Activated naive CD8-positive, alpha-beta T cell treated with anti-CD3 and anti-CD28 coated beads, Interleukin-2, amount 50 U/mL, for 24 hours (primary cell): Measurements from ENCODE around the gene DOK4.

Experiments used
- ATAC-seq: fragments of 150-1000 bp; cut with Tn5 transposase; one replicate; pipeline ENCODE4 v1.10.0; 2021
- DNase-seq: peaks from one replicate; pipeline ENCODE4 v3.0.0; 2021
- H3K27ac Mint-ChIP-seq: one replicate; pipeline ENCODE4 v1.8.0; 2021; ENCODE audit warnings: mild to moderate bottlenecking, mixed read lengths
- H3K27me3 Mint-ChIP-seq: one replicate; pipeline ENCODE4 v1.8.0; 2021; ENCODE audit warnings: mixed read lengths
- H3K36me3 Mint-ChIP-seq: one replicate; pipeline ENCODE4 v1.8.0; 2021; ENCODE audit warnings: low read depth, mixed read lengths
- H3K4me1 Mint-ChIP-seq: one replicate; pipeline ENCODE4 v1.8.0; 2021; ENCODE audit warnings: mixed read lengths
- H3K4me3 Mint-ChIP-seq: one replicate; pipeline ENCODE4 v1.8.0; 2021; ENCODE audit warnings: mild to moderate bottlenecking, moderate library complexity, mixed read lengths
- H3K9me3 Mint-ChIP-seq: one replicate; pipeline ENCODE4 v1.8.0; 2021; ENCODE audit warnings: mixed read lengths

DOK4 gene

GRCh38 chr16:57485916-57486857 lies at the start of gene DOK4:
DOK4 (minus strand) TSS chr16:57486493; CDS start chr16:57479507, 6,986 bp downstream.
- H3K9me3 Mint-ChIP-seq: no peaks in the 10 kb centered on the region
- H3K27ac Mint-ChIP-seq: no peak within 1 kb of the TSS
- no peaks in the 10 kb centered on the region for H3K27me3 Mint-ChIP-seq
- peak within 1 kb of the TSS; percentile 75 for H3K4me3 Mint-ChIP-seq
- H3K36me3 Mint-ChIP-seq: no peaks in the 10 kb centered on the region
- H3K4me1 Mint-ChIP-seq: peaks cover 20% of the 10 kb centered on the region
- peak; percentile 88 for DNase-seq
- peak; percentile 94 for ATAC-seq

- H3K9me3 Mint-ChIP-seq: no peaks in the 10 kb centered on the region
Observed at GRCh38 chr16:57535680-57536305, 49.5 kb upstream of the DOK4 start.

GRCh38 chr16:57534881-57535658 lies 48.8 kb upstream of the DOK4 start:
- H3K27ac Mint-ChIP-seq: peak overlapping the region; percentile 90
- no peak for DNase-seq
- peak overlapping the region; percentile 83 for H3K4me3 Mint-ChIP-seq
- no peak for ATAC-seq
- H3K27me3 Mint-ChIP-seq: no peaks in the 10 kb centered on the region
- H3K4me1 Mint-ChIP-seq: peaks cover 87% of the 10 kb centered on the region
- no peaks in the 10 kb centered on the region for H3K36me3 Mint-ChIP-seq
- H3K9me3 Mint-ChIP-seq: no peaks in the 10 kb centered on the region

More at GRCh38 chr16:57535680-57536305, 49.5 kb upstream of the DOK4 start:
- no peaks in the 10 kb centered on the region for H3K27me3 Mint-ChIP-seq
- H3K4me1 Mint-ChIP-seq: peaks cover 85% of the 10 kb centered on the region
- H3K36me3 Mint-ChIP-seq: no peaks in the 10 kb centered on the region
- DNase-seq (peak; percentile 95), ATAC-seq (peak; percentile 76)
- H3K27ac Mint-ChIP-seq: peak overlapping the region; percentile 90
- peak overlapping the region; percentile 83 for H3K4me3 Mint-ChIP-seq

DNA sequence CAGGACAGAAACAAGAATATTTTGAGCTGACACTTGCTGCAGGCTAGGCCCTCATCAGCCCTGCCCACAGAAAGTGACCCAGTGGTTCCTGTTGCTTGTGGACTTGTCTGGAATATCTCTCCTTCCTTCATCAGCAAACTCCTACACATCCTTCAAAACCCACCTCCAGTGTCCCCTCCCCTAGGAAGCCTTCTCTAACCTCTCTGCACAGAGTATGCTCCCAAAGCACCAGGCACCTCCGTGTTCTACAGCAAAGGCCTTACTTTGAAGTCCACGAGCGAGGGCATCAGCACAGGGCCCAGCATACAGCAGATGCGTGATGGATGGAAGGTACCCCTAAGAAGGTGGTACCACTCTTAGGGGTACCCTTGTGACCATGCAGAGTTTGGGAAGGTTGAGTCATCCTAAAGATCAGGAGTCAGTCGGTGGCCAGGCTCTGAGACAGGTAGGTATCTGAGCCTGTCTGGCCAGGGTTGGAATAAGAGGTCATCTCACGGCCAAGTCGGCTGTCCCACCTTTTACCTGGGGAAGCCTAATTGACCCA lies 48.1 kb upstream of the DOK4 start:
- Mint-ChIP-seq H3K9me3 (no peaks in the 10 kb centered on the region), H3K36me3 (peaks cover 3% of the 10 kb centered on the region), H3K27ac (peak overlapping the region; percentile 71), H3K4me3 (peak overlapping the region; percentile 83), H3K27me3 (no peaks in the 10 kb centered on the region), H3K4me1 (peaks cover 88% of the 10 kb centered on the region)
- ATAC-seq (no peak), DNase-seq (no peak)

DNA sequence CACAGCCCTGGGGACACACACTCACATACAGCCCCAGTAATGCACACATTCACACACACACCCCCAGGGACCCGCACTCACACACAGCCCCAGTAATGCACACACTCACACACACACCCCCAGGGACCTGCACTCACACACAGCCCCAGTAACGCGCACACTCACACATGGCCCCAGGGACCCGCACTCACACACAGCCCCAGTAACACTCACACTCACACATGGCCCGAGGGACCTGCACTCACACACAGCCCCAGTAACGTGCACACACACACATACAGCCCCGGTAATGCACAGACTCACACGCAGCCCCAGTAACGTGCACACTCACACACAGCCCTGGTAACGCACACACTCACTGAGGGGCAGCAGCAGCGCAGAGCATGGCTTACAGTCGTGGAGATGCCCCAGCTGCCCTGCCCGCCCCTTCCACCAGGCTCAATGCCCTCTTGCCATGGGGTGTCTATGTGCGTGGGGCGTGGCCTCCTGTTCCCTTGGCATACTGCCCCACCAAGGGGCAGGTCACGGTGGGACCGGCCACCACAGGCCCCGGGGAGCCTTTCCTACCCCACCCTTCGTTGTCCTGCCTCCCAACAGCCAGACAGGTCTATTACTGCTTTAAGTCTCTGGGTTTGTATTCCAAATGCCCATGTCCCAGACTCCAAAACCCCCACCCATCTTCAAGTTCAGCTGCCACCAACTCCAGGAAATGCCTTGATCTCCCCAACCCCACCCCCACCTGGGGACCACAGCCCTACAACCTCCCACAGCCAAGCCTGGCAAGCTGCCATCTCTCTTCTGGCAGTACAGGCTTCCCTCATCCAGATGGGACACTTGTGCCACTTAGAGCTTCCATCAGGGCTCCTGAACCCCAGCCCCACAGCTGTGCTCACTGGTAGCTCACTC lies 47.4 kb upstream of the DOK4 start:
- Mint-ChIP-seq H3K27me3 (no peaks in the 10 kb centered on the region), H3K4me1 (peaks cover 84% of the 10 kb centered on the region), H3K36me3 (peaks cover 3% of the 10 kb centered on the region), H3K27ac (peak overlapping the region; percentile 71), H3K4me3 (peak overlapping the region; percentile 83), H3K9me3 (no peaks in the 10 kb centered on the region)
- peak; percentile 29 for DNase-seq
- no peak for ATAC-seq

- no peaks in the 10 kb centered on the region for H3K27me3 Mint-ChIP-seq
- peaks cover 5% of the 10 kb centered on the region for H3K36me3 Mint-ChIP-seq
- H3K27ac Mint-ChIP-seq: peak overlapping the region; percentile 67
- no peak for ATAC-seq
- H3K4me1 Mint-ChIP-seq: peaks cover 69% of the 10 kb centered on the region
- H3K9me3 Mint-ChIP-seq: no peaks in the 10 kb centered on the region
- no peak for DNase-seq
- no peak overlapping the region for H3K4me3 Mint-ChIP-seq
Observed at GRCh38 chr16:57532266-57532625, 46.0 kb upstream of the DOK4 start.

- peak overlapping the region; percentile 16 for H3K4me3 Mint-ChIP-seq
- H3K36me3 Mint-ChIP-seq: peaks cover 5% of the 10 kb centered on the region
- H3K27ac Mint-ChIP-seq: peak overlapping the region; percentile 90
- no peaks in the 10 kb centered on the region for H3K9me3 Mint-ChIP-seq
- DNase-seq: no peak
- H3K27me3 Mint-ChIP-seq: no peaks in the 10 kb centered on the region
- peaks cover 65% of the 10 kb centered on the region for H3K4me1 Mint-ChIP-seq
- no peak for ATAC-seq
Observed at GRCh38 chr16:57531635-57532265, 45.5 kb upstream of the DOK4 start.

DNA sequence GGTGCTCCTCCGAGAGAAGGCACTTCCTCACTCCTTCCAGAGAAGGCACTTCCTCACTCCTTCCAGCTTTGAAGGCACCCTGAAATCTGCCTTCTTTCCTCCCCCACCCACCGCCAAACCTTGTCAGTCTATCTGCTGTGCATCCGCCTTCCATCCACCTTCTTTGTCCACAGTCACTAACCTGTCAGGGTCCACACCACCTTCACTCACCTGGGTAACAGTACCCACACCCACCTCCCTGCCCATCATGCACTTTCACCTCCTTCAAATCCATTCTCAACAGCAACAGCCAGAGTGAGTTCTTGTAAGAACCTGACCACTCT lies 44.9 kb upstream of the DOK4 start:
- Mint-ChIP-seq H3K27me3 (no peaks in the 10 kb centered on the region), H3K4me3 (peak overlapping the region; percentile 16), H3K9me3 (no peaks in the 10 kb centered on the region), H3K27ac (peak overlapping the region; percentile 90), H3K4me1 (peaks cover 64% of the 10 kb centered on the region), H3K36me3 (peaks cover 5% of the 10 kb centered on the region)
- ATAC-seq (no peak), DNase-seq (no peak)

- Mint-ChIP-seq H3K9me3 (no peaks in the 10 kb centered on the region), H3K4me3 (peak overlapping the region; percentile 64)
Observed at GRCh38 chr16:57530522-57531252, 44.4 kb upstream of the DOK4 start.

DNA sequence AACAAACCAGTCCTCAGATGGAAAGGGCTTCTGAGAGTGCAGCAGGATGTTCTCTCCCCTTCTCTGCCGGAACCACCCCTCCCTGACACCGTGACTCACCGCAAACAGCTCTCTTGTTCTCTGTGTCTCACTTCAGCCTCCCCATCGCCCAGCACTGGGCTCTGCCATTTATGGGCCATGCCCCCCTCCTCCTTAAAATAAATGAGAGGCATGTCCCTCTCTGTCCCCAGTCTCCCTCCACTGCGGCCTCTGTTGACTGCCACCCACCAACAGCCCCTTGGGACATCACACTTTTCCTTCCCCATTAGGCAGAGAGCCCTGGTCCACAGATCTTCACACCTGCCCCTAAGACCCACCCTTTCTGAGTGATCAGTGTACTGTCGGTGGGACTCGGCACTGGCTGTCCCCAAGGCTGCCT lies 43.8 kb upstream of the DOK4 start:
- H3K36me3 Mint-ChIP-seq: peaks cover 5% of the 10 kb centered on the region
- H3K27ac Mint-ChIP-seq: peak overlapping the region; percentile 90
- H3K4me3 Mint-ChIP-seq: peak overlapping the region; percentile 64
- H3K27me3 Mint-ChIP-seq: no peaks in the 10 kb centered on the region
- peaks cover 57% of the 10 kb centered on the region for H3K4me1 Mint-ChIP-seq
- DNase-seq (peak; percentile 75), ATAC-seq (peak; percentile 93)
- no peaks in the 10 kb centered on the region for H3K9me3 Mint-ChIP-seq

More at GRCh38 chr16:57530522-57531252, 44.4 kb upstream of the DOK4 start:
- ATAC-seq (no peak), DNase-seq (peak; percentile 13)
- no peaks in the 10 kb centered on the region for H3K27me3 Mint-ChIP-seq
- H3K27ac Mint-ChIP-seq: peak overlapping the region; percentile 90
- H3K4me1 Mint-ChIP-seq: peaks cover 63% of the 10 kb centered on the region
- H3K36me3 Mint-ChIP-seq: peaks cover 5% of the 10 kb centered on the region

GRCh38 chr16:57529391-57530103 lies 43.3 kb upstream of the DOK4 start:
- ATAC-seq: peak; percentile 7
- Mint-ChIP-seq H3K36me3 (peaks cover 5% of the 10 kb centered on the region), H3K27ac (peak overlapping the region; percentile 90), H3K4me1 (peaks cover 52% of the 10 kb centered on the region), H3K9me3 (no peaks in the 10 kb centered on the region), H3K4me3 (peak overlapping the region; percentile 64), H3K27me3 (no peaks in the 10 kb centered on the region)
- no peak for DNase-seq
